Amniotic epithelial cell (primary cell): ENCODE data around the gene SLC22A14.
"Not testable (repeated sequence)": the region's sequence is repeated elsewhere in the genome, so short reads cannot be mapped to it uniquely, and the experiment has no call there.

Experiments
- DNase-seq: peaks from one replicate; pipeline ENCODE4 v3.0.0-alpha.2; 2010; ENCODE audit warnings: low read depth

Gene SLC22A14

GRCh38 chr3:38313695-38314094 lies 31.6 kb downstream of the SLC22A14 start:
- no peak for DNase-seq

GRCh38 chr3:38314112-38314763 lies 32.1 kb downstream of the SLC22A14 start:
- DNase-seq, result no peak

- DNase-seq, result no peak
Observed at GRCh38 chr3:38314764-38315487, 32.8 kb downstream of the SLC22A14 start.

GRCh38 chr3:38315488-38316230 lies 33.6 kb downstream of the SLC22A14 start:
- DNase-seq, result no peak

- DNase-seq, result no peak
Observed at GRCh38 chr3:38316356-38317191, 34.5 kb downstream of the SLC22A14 start.

GRCh38 chr3:38317192-38317759 lies 35.2 kb downstream of the SLC22A14 start:
- peak; percentile 50 for DNase-seq

- DNase-seq, result no peak
Observed at GRCh38 chr3:38318766-38319671, 36.9 kb downstream of the SLC22A14 start.

- not testable (repeated sequence) for DNase-seq
Observed at GRCh38 chr3:38320638-38321037, 38.5 kb downstream of the SLC22A14 start.

GRCh38 chr3:38323060-38323459 lies 41.0 kb downstream of the SLC22A14 start:
- no peak for DNase-seq

GRCh38 chr3:38325256-38325655 lies 43.2 kb downstream of the SLC22A14 start:
- DNase-seq, result no peak

GRCh38 chr3:38327335-38328009 lies 45.4 kb downstream of the SLC22A14 start:
- peak; percentile 54 for DNase-seq

- no peak for DNase-seq
Observed at GRCh38 chr3:38331257-38332022, 49.3 kb downstream of the SLC22A14 start.

GRCh38 chr3:38332201-38332600 lies 50.1 kb downstream of the SLC22A14 start:
- no peak for DNase-seq

GRCh38 chr3:38334142-38335055 lies 52.3 kb downstream of the SLC22A14 start:
- DNase-seq, result peak; percentile 64

GRCh38 chr3:38335263-38335662 lies 53.2 kb downstream of the SLC22A14 start:
- DNase-seq, result no peak

GRCh38 chr3:38337703-38338102 lies 55.6 kb downstream of the SLC22A14 start:
- no peak for DNase-seq

- no peak for DNase-seq
Observed at GRCh38 chr3:38343797-38344594, 61.9 kb downstream of the SLC22A14 start.
